Measurements from ENCODE around the gene ITGA4.

Gene ITGA4

DNA sequence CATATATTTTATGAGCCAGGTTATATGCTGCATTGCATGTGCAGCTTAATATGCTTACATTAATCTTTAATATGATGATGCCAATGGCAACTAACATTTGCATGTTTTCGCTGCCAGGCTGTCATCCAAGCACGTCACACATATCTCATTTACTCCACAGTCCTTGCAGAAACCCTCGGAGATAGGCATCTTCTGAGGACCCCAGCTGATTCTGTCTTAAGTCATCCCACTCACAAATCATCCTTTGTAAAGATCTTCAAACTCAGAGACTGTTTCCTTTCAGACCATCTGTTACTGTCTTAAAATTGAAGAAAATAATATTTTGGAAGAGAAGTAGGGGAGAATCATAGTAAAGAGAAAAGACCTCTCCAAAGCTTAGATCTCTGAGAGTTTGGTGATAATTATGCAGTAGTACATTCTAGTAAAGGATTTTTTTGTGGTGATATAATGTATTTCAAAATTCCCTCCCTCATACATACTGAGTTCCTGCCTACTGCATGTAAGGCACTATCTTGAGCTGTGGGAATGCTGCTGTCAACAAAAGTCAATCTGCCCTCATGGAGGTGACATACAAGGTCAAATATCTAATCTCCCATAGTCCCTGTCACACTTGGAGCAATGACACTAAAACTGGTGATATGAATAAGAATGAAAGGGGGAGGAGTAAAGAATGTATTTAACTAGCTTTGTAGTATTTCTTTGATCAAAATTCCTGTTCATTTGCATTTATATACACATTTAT lies 11.0 kb downstream of the ITGA4 start:
- TF ChIP-seq FOXM1 (IDR thresholded peaks at IDR 0.05; ENCODE audit: borderline replicate concordance, low read depth), result no peak
- TF ChIP-seq RAD21 (IDR thresholded peaks at IDR 0.05; ENCODE audit: low read depth), result no peak
- no peak for TF ChIP-seq EGR1 (IDR thresholded peaks at IDR 0.05)
- TF ChIP-seq, protein P1, sequence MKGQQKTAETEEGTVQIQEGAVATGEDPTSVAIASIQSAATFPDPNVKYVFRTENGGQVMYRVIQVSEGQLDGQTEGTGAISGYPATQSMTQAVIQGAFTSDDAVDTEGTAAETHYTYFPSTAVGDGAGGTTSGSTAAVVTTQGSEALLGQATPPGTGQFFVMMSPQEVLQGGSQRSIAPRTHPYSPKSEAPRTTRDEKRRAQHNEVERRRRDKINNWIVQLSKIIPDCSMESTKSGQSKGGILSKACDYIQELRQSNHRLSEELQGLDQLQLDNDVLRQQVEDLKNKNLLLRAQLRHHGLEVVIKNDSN (IDR thresholded peaks at IDR 0.05), result no peak
- TF ChIP-seq, protein P2, sequence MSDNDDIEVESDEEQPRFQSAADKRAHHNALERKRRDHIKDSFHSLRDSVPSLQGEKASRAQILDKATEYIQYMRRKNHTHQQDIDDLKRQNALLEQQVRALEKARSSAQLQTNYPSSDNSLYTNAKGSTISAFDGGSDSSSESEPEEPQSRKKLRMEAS (IDR thresholded peaks at IDR 0.05), result no peak
- no peak for TF ChIP-seq CEBPB (IDR thresholded peaks at IDR 0.05)
- TF ChIP-seq, protein P3, sequence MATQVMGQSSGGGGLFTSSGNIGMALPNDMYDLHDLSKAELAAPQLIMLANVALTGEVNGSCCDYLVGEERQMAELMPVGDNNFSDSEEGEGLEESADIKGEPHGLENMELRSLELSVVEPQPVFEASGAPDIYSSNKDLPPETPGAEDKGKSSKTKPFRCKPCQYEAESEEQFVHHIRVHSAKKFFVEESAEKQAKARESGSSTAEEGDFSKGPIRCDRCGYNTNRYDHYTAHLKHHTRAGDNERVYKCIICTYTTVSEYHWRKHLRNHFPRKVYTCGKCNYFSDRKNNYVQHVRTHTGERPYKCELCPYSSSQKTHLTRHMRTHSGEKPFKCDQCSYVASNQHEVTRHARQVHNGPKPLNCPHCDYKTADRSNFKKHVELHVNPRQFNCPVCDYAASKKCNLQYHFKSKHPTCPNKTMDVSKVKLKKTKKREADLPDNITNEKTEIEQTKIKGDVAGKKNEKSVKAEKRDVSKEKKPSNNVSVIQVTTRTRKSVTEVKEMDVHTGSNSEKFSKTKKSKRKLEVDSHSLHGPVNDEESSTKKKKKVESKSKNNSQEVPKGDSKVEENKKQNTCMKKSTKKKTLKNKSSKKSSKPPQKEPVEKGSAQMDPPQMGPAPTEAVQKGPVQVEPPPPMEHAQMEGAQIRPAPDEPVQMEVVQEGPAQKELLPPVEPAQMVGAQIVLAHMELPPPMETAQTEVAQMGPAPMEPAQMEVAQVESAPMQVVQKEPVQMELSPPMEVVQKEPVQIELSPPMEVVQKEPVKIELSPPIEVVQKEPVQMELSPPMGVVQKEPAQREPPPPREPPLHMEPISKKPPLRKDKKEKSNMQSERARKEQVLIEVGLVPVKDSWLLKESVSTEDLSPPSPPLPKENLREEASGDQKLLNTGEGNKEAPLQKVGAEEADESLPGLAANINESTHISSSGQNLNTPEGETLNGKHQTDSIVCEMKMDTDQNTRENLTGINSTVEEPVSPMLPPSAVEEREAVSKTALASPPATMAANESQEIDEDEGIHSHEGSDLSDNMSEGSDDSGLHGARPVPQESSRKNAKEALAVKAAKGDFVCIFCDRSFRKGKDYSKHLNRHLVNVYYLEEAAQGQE (IDR thresholded peaks at IDR 0.05; ENCODE audit: low read depth), result no peak

DNA sequence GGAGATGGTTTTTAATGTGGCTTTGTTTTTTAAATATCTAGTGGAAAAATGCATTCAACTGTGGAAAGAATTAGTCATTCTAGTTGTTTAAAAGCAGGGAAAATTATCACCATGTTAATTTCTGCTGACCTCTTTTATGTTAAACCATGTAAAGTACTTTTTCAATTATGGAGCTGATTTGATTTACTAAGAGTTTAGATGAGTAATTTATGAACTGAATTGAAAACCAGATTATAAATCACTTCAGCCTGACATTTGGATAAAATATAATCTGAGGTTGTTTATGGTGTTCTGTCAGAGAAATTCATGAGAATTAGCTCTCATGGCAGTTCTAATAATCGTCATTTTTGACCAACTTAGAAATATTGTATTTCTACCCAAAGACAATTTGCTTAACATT lies 11.6 kb downstream of the ITGA4 start:
- TF ChIP-seq, protein P3 (IDR thresholded peaks at IDR 0.05; ENCODE audit: low read depth), result no peak
- no peak for TF ChIP-seq EP300 (IDR thresholded peaks at IDR 0.05; ENCODE audit: borderline replicate concordance)
- TF ChIP-seq CREB1 (IDR thresholded peaks at IDR 0.05; ENCODE audit: low read depth), result no peak
- TF ChIP-seq, protein P2 (IDR thresholded peaks at IDR 0.05), result no peak
- no peak for TF ChIP-seq TAF1 (IDR thresholded peaks at IDR 0.05; ENCODE audit: low read depth)
- TF ChIP-seq NFIC (IDR thresholded peaks at IDR 0.05), result no peak
- TF ChIP-seq YY1 (IDR thresholded peaks at IDR 0.05; ENCODE audit: low read depth), result no peak
- TF ChIP-seq, protein P1 (IDR thresholded peaks at IDR 0.05), result no peak
- TF ChIP-seq ZBTB7A (IDR thresholded peaks at IDR 0.05; ENCODE audit: low read depth), result no peak
- TF ChIP-seq TEAD4 (IDR thresholded peaks at IDR 0.05), result no peak
- no peak for TF ChIP-seq CEBPB (IDR thresholded peaks at IDR 0.05)
- no peak for TF ChIP-seq TCF12 (IDR thresholded peaks at IDR 0.05; ENCODE audit: low read depth)
- TF ChIP-seq RAD21 (IDR thresholded peaks at IDR 0.05; ENCODE audit: low read depth), result no peak
- no peak for TF ChIP-seq EGR1 (IDR thresholded peaks at IDR 0.05)
- TF ChIP-seq FOXM1 (IDR thresholded peaks at IDR 0.05; ENCODE audit: borderline replicate concordance, low read depth), result no peak

DNA sequence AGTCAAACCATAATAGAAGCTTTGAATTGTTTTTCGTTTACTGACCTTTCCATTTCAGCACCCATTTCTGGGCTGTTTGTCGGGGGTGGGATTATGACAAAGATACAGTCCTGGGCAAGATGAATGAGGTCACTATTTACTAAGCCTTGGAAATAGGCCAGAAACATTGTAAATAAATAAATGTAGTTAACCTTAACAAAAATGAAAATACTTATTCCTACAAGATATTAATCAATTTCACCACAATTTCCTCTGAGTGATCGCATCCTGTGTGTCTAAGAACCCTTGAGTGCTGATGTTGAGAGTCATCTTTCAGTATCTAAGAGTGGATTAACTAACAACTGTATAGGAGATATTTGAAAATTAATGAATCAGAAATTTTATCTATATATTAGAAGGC lies 14.0 kb downstream of the ITGA4 start:
- TF ChIP-seq TEAD4 (IDR thresholded peaks at IDR 0.05) (no peak), TCF12 (IDR thresholded peaks at IDR 0.05; ENCODE audit: low read depth) (no peak), FOXM1 (IDR thresholded peaks at IDR 0.05; ENCODE audit: borderline replicate concordance, low read depth) (no peak), YY1 (IDR thresholded peaks at IDR 0.05; ENCODE audit: low read depth) (no peak), EGR1 (IDR thresholded peaks at IDR 0.05) (no peak), EP300 (IDR thresholded peaks at IDR 0.05; ENCODE audit: borderline replicate concordance) (no peak), RAD21 (IDR thresholded peaks at IDR 0.05; ENCODE audit: low read depth) (no peak), CREB1 (IDR thresholded peaks at IDR 0.05; ENCODE audit: low read depth) (no peak), CEBPB (IDR thresholded peaks at IDR 0.05) (no peak), TAF1 (IDR thresholded peaks at IDR 0.05; ENCODE audit: low read depth) (no peak), NFIC (IDR thresholded peaks at IDR 0.05) (no peak), ZBTB7A (IDR thresholded peaks at IDR 0.05; ENCODE audit: low read depth) (no peak)
- TF ChIP-seq, protein P1 (IDR thresholded peaks at IDR 0.05), result no peak
- TF ChIP-seq, protein P2 (IDR thresholded peaks at IDR 0.05), result no peak
- TF ChIP-seq, protein P3 (IDR thresholded peaks at IDR 0.05; ENCODE audit: low read depth), result no peak
